Cardiac muscle cell (in vitro differentiated cells and primary cell): ENCODE measurements around the gene GPC5. TPM values are rescaled to one million over a fixed set of nuclear protein-coding genes. Genes with fewer than 3 reads are reported as not detected.

Source experiments
- DNase-seq, 2 donors: peaks; one replicate each; pipeline versions ENCODE4 v3.0.0 to v3.0.0-alpha.2; 2010 to 2017; ENCODE audit warnings: low read depth in 1 of 2, low spot score in 1 of 2
- H3K27ac ChIP-seq: fragments of 200-600 bp; sonication (generic); 2 replicates; pipeline ENCODE4 v1.5.1; 2016
- H3K27me3 ChIP-seq: fragments of 200-600 bp; sonication (generic); 2 replicates; pipeline ENCODE4 v1.6.0; 2016; ENCODE audit warnings: control low read depth
- H3K36me3 ChIP-seq: fragments of 200-600 bp; sonication (generic); 2 replicates; pipeline ENCODE4 v1.5.1; 2016; ENCODE audit warnings: control low read depth
- H3K4me1 ChIP-seq: fragments of 200-600 bp; sonication (generic); 2 replicates; pipeline ENCODE4 v1.8.1; 2017; ENCODE audit warnings: low read depth, mild to moderate bottlenecking, mixed run types
- H3K4me3 ChIP-seq: fragments of 200-600 bp; sonication (generic); 2 replicates; pipeline ENCODE4 v1.5.1; 2016; ENCODE audit warnings: mild to moderate bottlenecking
- H3K9me3 ChIP-seq: fragments of 200-600 bp; sonication (generic); 2 replicates; pipeline ENCODE4 v1.5.1; 2017; ENCODE audit warnings: low read depth, mild to moderate bottlenecking, control low read depth
- CTCF ChIP-seq: IDR thresholded peaks from 2 replicates; pipeline ENCODE4 v1.5.1; 2012; ENCODE audit warnings: low read depth, mild to moderate bottlenecking, low read length
- polyA plus RNA-seq: library from polyadenylated mRNA; unstranded; fragments of >200 nt; fragmentation: Nextera tagmentation; extraction: Ambion mirVana; gene quantifications from 2 replicates; pipeline ENCODE4 v1.2.1, GENCODE V29; 2016
- total RNA-seq: library from RNA; depleted of rRNA; stranded (reverse); fragments of >200 nt; gene quantifications from 2 replicates; pipeline ENCODE4 v1.2.3, GENCODE V29; 2016

Gene GPC5
- total and polyA plus RNA-seq, 2 experiments from 2014 or later: 0.97 to 3.3 TPM

GRCh38 chr13:91353494-91353893, 44.9 kb upstream of the GPC5 start:
- Histone ChIP-seq H3K4me3 (no peak overlapping the region), H3K36me3 (peaks cover 28% of the 10 kb centered on the region), H3K27me3 (no peaks in the 10 kb centered on the region), H3K27ac (peak overlapping the region; percentile 56), H3K9me3 (no peaks in the 10 kb centered on the region), H3K4me1 (peaks cover 40% of the 10 kb centered on the region)
- DNase-seq: no peak
- TF ChIP-seq CTCF: no peak

- no peaks in the 10 kb centered on the region for H3K27me3 ChIP-seq
- peaks cover 28% of the 10 kb centered on the region for H3K36me3 ChIP-seq
- peaks cover 32% of the 10 kb centered on the region for H3K4me1 ChIP-seq
- H3K27ac ChIP-seq: no peak overlapping the region
- DNase-seq: no peak
- H3K4me3 ChIP-seq: no peak overlapping the region
- no peaks in the 10 kb centered on the region for H3K9me3 ChIP-seq
- no peak for TF ChIP-seq CTCF
Observed at GRCh38 chr13:91355099-91355825, 43.2 kb upstream of the GPC5 start.

GRCh38 chr13:91355826-91356710, 42.4 kb upstream of the GPC5 start:
- H3K4me1 ChIP-seq: peaks cover 24% of the 10 kb centered on the region
- H3K27ac ChIP-seq: no peak overlapping the region
- TF ChIP-seq CTCF: no peak
- no peaks in the 10 kb centered on the region for H3K9me3 ChIP-seq
- H3K4me3 ChIP-seq: no peak overlapping the region
- no peaks in the 10 kb centered on the region for H3K27me3 ChIP-seq
- peaks cover 28% of the 10 kb centered on the region for H3K36me3 ChIP-seq
- DNase-seq: no peak

- Histone ChIP-seq H3K4me3 (no peak overlapping the region), H3K27me3 (no peaks in the 10 kb centered on the region), H3K9me3 (no peaks in the 10 kb centered on the region), H3K4me1 (peaks cover 14% of the 10 kb centered on the region), H3K36me3 (peaks cover 19% of the 10 kb centered on the region), H3K27ac (peak overlapping the region; percentile 58)
- no peak for TF ChIP-seq CTCF
- no peak for DNase-seq
Observed at GRCh38 chr13:91356919-91357612, 41.4 kb upstream of the GPC5 start.

GRCh38 chr13:91357613-91358386, 40.6 kb upstream of the GPC5 start:
- H3K4me3 ChIP-seq: no peak overlapping the region
- no peaks in the 10 kb centered on the region for H3K27me3 ChIP-seq
- peaks cover 15% of the 10 kb centered on the region for H3K36me3 ChIP-seq
- H3K27ac ChIP-seq: peak overlapping the region; percentile 58
- peaks cover 12% of the 10 kb centered on the region for H3K4me1 ChIP-seq
- no peaks in the 10 kb centered on the region for H3K9me3 ChIP-seq
- no peak for TF ChIP-seq CTCF
- no peak for DNase-seq
